ENCODE data around the gene PLXNA1. TPM values are rescaled to one million over a fixed set of nuclear protein-coding genes. Genes with fewer than 3 reads are reported as not detected.

The PLXNA1 gene
- total RNA-seq, 1 donor from 2014 or later, result 63.3 TPM

DNA sequence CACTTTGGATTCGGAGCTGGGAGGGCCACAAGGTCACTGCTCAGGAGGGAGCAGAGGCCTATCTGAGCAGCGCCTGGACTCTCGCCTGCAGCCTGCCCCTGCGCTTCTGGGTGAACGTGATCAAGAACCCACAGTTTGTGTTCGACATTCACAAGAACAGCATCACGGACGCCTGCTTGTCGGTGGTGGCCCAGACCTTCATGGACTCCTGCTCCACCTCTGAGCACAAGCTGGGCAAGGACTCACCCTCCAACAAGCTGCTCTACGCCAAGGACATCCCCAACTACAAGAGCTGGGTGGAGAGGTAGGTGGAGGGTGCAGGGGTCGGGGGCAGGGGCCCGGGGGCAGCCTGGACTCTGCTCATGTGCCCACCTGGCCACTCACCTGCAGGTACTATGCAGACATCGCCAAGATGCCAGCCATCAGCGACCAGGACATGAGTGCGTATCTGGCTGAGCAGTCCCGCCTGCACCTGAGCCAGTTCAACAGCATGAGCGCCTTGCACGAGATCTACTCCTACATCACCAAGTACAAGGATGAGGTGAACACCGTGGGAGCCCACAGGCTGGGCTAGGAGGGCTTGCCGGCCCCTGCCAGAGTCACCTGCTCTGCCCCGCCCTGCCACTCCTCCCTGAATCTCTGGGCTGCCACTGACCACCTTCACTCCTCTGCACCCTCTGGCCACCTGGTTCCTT, 49.5 kb downstream of the PLXNA1 start:
- no peak overlapping the region for H3K4me3 ChIP-seq (ENCODE audit: insufficient read depth, low read depth, low read length)
- Mint-ChIP-seq H3K27ac (ENCODE audit: unreplicated experiment) (no peak overlapping the region), H3K4me3 (ENCODE audit: unreplicated experiment) (no peak overlapping the region), H3K27me3 (ENCODE audit: low read depth, unreplicated experiment) (no peaks in the 10 kb centered on the region), H3K9me3 (ENCODE audit: unreplicated experiment) (no peaks in the 10 kb centered on the region), H3K4me1 (ENCODE audit: low read depth, unreplicated experiment) (no peaks in the 10 kb centered on the region), H3K36me3 (ENCODE audit: low read depth, unreplicated experiment) (peaks cover 4% of the 10 kb centered on the region)
- H3K79me2 ChIP-seq (ENCODE audit: insufficient read depth, low read length), result no peaks in the 10 kb centered on the region
- H3K4me2 ChIP-seq (ENCODE audit: low read length), result no peak overlapping the region
- no peak for DNase-seq (ENCODE audit: low read depth)
- H3K27me3 ChIP-seq (ENCODE audit: insufficient read depth, low read length), result no peaks in the 10 kb centered on the region
- no peak for TF ChIP-seq EZH2 (IDR thresholded peaks at IDR 0.05; ENCODE audit: insufficient read depth, low read length)
- TF ChIP-seq, protein P1, sequence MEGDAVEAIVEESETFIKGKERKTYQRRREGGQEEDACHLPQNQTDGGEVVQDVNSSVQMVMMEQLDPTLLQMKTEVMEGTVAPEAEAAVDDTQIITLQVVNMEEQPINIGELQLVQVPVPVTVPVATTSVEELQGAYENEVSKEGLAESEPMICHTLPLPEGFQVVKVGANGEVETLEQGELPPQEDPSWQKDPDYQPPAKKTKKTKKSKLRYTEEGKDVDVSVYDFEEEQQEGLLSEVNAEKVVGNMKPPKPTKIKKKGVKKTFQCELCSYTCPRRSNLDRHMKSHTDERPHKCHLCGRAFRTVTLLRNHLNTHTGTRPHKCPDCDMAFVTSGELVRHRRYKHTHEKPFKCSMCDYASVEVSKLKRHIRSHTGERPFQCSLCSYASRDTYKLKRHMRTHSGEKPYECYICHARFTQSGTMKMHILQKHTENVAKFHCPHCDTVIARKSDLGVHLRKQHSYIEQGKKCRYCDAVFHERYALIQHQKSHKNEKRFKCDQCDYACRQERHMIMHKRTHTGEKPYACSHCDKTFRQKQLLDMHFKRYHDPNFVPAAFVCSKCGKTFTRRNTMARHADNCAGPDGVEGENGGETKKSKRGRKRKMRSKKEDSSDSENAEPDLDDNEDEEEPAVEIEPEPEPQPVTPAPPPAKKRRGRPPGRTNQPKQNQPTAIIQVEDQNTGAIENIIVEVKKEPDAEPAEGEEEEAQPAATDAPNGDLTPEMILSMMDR (IDR thresholded peaks at IDR 0.05; ENCODE audit: insufficient read depth, low read depth, low read length), result no peak
- peaks cover 6% of the 10 kb centered on the region for H4K20me1 ChIP-seq (ENCODE audit: insufficient read depth, low read length)
- H2AFZ ChIP-seq (ENCODE audit: low read depth, low read length), result no peak overlapping the region
- no peak overlapping the region for H3K9ac ChIP-seq (ENCODE audit: low read length)
- H3K27ac ChIP-seq (ENCODE audit: low read depth, low read length), result no peak overlapping the region
- H3K36me3 ChIP-seq (ENCODE audit: insufficient read depth, low read length), result peaks cover 6% of the 10 kb centered on the region
- H3K4me1 ChIP-seq (ENCODE audit: insufficient read depth, low read length), result peaks cover 9% of the 10 kb centered on the region
- FAIRE-seq, result no peak
- no peaks in the 10 kb centered on the region for H3K9me3 ChIP-seq (ENCODE audit: insufficient read depth, low read depth, low read length)

Other genes starting within 250 kb of the PLXNA1 start
- not detected in 2 replicates for gene PRR23E, start 210.0 kb downstream of the PLXNA1 start, total RNA-seq

All from astrocyte (in vitro differentiated cells and primary cell).